ENCODE results near the gene CARD6.
A peak's percentile ranks its signal among the peaks of the same experiment; 100 is the strongest.
"Not testable (repeated sequence)": the region's sequence is repeated elsewhere in the genome, so short reads cannot be mapped to it uniquely, and the experiment has no call there.

CARD6 gene

GRCh38 chr5:40841068-40841805 lies at the start of gene CARD6:
TSS of gene CARD6 (plus strand) at chr5:40841367. CDS start at chr5:40841383, 16 bp downstream.
- DNase-seq (ENCODE audit: low read depth, low spot score), result no peak

DNA sequence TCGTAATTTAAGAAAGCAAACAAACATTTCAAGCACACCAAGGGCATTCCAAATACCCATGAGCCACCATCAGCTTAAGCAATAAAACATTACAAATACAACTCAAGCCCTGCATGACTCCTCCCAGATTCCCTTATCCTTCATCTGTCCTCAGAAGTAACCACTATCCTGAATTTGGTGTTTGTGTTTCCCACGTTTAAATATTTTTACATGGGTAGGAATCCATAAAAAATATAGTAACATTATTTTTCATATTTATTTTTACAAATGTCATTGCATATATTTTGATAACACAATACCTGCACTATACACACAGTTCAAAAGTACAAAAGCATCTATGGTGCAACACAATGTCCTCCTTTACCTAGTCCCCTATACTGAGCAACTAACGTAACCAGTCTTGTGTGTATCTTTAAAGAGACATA lies 49.4 kb upstream of the CARD6 start:
- no peak for DNase-seq (ENCODE audit: low read depth, low spot score)

GRCh38 chr5:40792691-40793090 lies 48.5 kb upstream of the CARD6 start:
- not testable (repeated sequence) for DNase-seq (ENCODE audit: low read depth, low spot score)

- not testable (repeated sequence) for DNase-seq (ENCODE audit: low read depth, low spot score)
Measured at GRCh38 chr5:40794340-40794739, 46.8 kb upstream of the CARD6 start.

GRCh38 chr5:40794877-40795276 lies 46.3 kb upstream of the CARD6 start:
- not testable (repeated sequence) for DNase-seq (ENCODE audit: low read depth, low spot score)

DNA sequence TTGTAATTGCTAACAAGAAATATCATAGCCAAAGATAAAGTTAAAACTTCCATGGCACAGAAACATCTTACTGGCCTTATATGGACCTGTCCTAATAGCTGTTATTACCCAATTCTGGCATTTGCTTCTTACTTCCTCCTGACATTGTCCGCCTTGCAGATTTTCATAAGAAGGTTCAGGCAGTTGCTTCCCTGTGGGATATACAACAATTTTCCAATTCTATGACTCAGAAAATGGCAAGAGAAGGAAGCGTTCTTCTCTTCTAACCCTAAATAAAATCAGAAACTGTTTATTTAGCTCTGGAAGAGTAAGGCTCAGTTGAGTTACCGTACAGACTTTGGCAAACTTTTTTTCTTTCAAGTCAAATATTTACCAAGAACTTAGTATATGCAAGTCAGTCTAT lies 44.7 kb upstream of the CARD6 start:
- no peak for DNase-seq (ENCODE audit: low read depth, low spot score)

DNA sequence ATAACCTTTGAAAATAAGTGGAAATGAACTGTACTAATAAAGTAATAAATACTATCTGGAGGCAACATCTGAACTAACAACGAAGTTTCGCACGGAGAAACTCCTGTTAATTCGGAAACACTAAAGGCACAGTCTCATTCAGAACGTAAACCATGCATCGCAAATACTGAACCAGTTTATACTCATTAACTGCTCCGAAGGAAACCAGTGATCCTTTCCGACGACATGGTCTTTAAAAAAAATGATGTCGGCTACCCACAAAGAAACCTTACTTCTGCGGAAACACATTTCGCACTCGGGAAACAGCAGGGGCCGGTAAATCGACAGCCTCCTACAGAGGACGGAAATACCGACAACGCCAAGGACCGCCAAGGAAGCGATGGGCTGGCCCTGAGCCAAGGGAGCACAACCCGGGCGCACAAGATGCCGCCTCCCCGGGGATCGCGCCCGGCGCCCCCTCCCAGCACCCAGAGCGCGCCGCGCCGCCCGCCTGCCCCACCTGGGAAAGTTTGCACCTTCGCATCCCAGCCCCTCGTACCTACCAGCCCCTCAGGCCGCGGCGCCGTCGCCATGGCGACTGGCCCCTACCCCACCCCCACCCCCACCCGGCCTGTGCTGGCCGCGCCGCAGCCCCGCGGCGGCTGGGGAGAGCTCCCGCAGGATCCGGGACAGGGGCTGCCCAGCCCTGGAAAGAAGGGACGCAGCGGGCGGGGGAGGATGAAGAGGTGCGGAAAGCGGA lies 43.7 kb upstream of the CARD6 start:
- no peak for DNase-seq (ENCODE audit: low read depth, low spot score)

- DNase-seq (ENCODE audit: low read depth, low spot score), result peak; percentile 52
Measured at GRCh38 chr5:40798012-40798800, 43.0 kb upstream of the CARD6 start, which contains the start of gene PRKAA1. TSS of gene PRKAA1 (minus strand) at chr5:40798374. CDS start at chr5:40798189, 185 bp downstream.

- DNase-seq (ENCODE audit: low read depth, low spot score), result no peak
Measured at GRCh38 chr5:40798801-40799210, 42.4 kb upstream of the CARD6 start.

DNA sequence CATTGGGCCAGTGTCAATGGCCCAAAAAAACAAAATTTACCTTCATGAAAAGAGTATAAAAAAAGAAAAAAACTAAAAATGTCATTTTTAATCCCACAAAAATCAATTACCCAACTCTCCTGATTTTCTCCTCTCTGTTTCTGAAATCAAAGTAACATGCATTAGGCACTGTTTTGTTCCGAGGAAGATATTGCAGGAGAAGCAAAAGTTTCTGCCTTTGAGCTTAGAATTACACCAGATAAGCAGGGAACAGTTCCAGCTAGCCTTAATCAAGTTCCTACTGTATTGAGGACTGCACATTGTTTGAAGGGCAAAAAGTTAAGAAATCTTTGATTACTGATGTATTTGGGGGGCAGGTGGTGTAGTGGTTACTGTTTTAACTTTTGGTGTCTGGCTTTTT lies 41.9 kb upstream of the CARD6 start:
- no peak for DNase-seq (ENCODE audit: low read depth, low spot score)

DNA sequence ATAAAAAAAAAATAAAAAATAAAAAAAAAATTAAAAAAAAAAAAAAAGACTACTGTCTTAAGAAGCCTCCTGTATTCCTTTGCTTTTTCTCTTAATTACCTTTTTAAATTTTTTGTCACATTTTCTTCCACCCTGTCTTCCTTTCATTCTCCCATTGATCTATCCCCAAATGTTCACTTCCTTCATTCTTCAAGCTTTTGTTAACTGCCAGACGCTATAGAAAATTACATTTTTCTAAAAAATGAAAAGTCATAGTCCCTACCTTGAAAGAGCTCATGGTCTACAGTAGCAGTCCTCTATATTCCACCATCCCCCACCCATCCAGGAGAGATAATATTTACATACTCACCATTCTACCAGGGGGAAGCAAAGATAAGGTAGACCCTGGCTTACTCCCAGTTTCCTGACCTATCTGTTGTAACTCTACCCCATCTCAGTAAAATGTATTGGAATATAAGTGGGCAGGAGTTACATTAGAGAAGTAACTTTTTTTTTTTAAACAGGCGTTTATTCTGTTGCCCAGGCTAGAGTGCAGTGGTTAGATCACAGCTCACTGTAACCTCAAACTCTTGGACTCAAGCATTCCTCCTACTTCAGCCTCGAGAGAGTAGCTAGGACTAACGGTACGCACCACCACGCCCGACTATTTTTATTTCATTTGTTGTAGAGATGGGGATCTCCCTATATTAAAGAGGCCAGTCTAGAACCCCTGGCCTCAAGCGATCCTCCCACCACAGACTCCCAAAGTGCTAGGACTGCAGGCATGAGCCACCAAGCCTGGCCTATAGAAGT lies 39.2 kb upstream of the CARD6 start:
- no peak for DNase-seq (ENCODE audit: low read depth, low spot score)

GRCh38 chr5:40812125-40812524 lies 29.0 kb upstream of the CARD6 start:
- no peak for DNase-seq (ENCODE audit: low read depth, low spot score)

GRCh38 chr5:40813698-40814281 lies 27.4 kb upstream of the CARD6 start:
- DNase-seq (ENCODE audit: low read depth, low spot score), result no peak

- no peak for DNase-seq (ENCODE audit: low read depth, low spot score)
Measured at GRCh38 chr5:40823459-40823858, 17.7 kb upstream of the CARD6 start.

GRCh38 chr5:40825461-40826043 lies 15.6 kb upstream of the CARD6 start:
- DNase-seq (ENCODE audit: low read depth, low spot score), result not testable (repeated sequence)

GRCh38 chr5:40826489-40827187 lies 14.5 kb upstream of the CARD6 start:
- DNase-seq (ENCODE audit: low read depth, low spot score), result no peak

GRCh38 chr5:40827188-40827977 lies 13.8 kb upstream of the CARD6 start:
- no peak for DNase-seq (ENCODE audit: low read depth, low spot score)

- no peak for DNase-seq (ENCODE audit: low read depth, low spot score)
Measured at GRCh38 chr5:40828021-40828631, 13.0 kb upstream of the CARD6 start.
